GM06990 (cell line): Measurements from ENCODE around the gene CHST11.

Experiments
- DNase-seq: peaks from one replicate; pipeline ENCODE4 v3.0.0-alpha.2; 2011; ENCODE audit not compliant: insufficient read length; ENCODE audit errors: extremely low read depth
- H3K27me3 ChIP-seq: replicated peaks from 2 replicates; pipeline ENCODE4 v1.6.0; 2011; ENCODE audit warnings: low read length; ENCODE audit not compliant: control insufficient read depth, insufficient read depth
- H3K36me3 ChIP-seq: 2 replicates; pipeline ENCODE4 v1.5.1; 2011; ENCODE audit warnings: low read length; ENCODE audit not compliant: control insufficient read depth, insufficient read depth
- H3K4me3 ChIP-seq: replicated peaks from 2 replicates; pipeline ENCODE4 v1.5.1; 2011; ENCODE audit warnings: low read depth, mild to moderate bottlenecking, control low read depth, low read length
- CTCF ChIP-seq: IDR thresholded peaks from 2 replicates; pipeline ENCODE4 v1.5.1; 2011; ENCODE audit warnings: low read length, control low read depth, mild to moderate bottlenecking, inconsistent platforms; ENCODE audit not compliant: insufficient read depth, poor library complexity, severe bottlenecking

The CHST11 gene

DNA sequence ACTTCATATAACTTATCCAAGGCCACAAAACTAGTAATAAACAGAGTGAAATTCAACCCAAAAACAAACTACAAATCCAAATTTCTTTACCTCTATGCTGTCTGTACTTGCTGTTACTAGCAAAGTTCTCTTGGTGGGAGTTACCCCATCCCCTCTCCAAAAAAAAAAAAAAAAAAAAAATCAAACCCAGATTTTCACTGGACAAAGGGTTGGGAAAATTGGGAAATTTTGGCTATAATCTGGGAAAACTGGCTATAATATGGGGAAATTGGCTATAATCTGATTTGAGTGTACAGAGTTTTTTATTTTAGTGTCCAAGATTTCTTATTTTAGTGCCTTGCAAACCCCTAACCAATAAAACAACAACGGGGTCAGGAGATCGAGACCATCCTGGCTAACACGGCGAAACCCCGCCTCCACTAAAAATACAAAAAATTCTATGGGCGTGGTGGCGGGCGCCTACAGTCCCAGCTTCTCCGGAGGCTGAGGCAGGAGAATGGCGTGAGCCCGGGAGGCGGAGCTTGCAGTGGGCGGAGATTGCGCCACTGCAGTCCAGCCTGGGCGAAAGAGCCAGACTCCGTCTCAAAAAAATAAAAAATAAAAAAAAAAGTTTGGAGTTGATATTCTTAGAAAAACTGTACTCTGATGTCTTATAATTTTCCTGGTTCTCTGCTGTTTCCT lies 148.4 kb downstream of the CHST11 start:
- no peak for DNase-seq
- Histone ChIP-seq H3K27me3 (no peaks in the 10 kb centered on the region), H3K36me3 (no peaks in the 10 kb centered on the region), H3K4me3 (no peak overlapping the region)
- TF ChIP-seq CTCF = no peak

GRCh38 chr12:104605685-104606084 lies 148.9 kb downstream of the CHST11 start:
- H3K27me3 ChIP-seq = no peaks in the 10 kb centered on the region
- no peak overlapping the region for H3K4me3 ChIP-seq
- H3K36me3 ChIP-seq = no peaks in the 10 kb centered on the region
- TF ChIP-seq CTCF = no peak
- no peak for DNase-seq

DNA sequence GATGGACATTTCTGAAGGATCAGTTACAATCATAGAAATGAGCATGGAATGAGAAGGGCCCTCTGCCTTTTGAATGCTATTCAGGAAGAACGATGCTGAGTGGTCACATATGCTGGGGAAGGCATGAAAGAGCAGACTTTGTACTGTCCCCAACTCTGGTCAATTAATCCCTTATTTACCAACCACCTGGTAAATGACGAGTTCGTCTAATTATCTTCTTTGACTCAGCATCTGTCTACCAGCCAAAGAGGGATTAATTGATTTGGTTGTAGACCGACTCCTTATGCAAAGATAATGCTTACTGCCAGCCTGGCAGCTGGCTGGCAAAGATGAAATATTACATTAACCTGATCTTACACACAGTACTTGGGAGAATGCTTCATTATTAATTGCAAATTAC lies 152.2 kb downstream of the CHST11 start:
- no peak for TF ChIP-seq CTCF
- no peaks in the 10 kb centered on the region; the same call in 1 of the 2 replicates for H3K36me3 ChIP-seq
- no peaks in the 10 kb centered on the region for H3K27me3 ChIP-seq
- no peak overlapping the region for H3K4me3 ChIP-seq
- DNase-seq = no peak

DNA sequence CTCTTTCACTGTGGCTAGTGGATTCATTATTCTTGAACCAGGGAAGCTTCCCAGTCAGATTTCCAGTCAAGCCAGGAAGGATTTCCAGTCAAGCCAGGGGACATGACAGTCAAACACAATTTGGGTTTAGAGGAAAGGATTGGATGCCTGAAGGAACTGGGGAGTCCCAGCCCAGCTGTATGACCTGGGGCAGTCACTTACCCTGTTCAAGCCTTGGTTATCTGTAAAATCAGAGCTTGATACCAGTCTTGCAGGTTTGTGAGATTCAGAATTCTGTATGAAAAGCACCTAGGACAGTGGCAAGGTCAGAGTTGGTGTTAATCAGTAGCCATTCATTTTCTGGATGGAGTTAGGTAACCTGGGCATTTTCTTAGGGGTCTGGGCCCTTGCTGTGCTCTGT lies 152.7 kb downstream of the CHST11 start:
- no peak for TF ChIP-seq CTCF
- no peaks in the 10 kb centered on the region for H3K27me3 ChIP-seq
- H3K4me3 ChIP-seq = no peak overlapping the region
- no peak for DNase-seq
- H3K36me3 ChIP-seq = no peaks in the 10 kb centered on the region; the same call in 1 of the 2 replicates

DNA sequence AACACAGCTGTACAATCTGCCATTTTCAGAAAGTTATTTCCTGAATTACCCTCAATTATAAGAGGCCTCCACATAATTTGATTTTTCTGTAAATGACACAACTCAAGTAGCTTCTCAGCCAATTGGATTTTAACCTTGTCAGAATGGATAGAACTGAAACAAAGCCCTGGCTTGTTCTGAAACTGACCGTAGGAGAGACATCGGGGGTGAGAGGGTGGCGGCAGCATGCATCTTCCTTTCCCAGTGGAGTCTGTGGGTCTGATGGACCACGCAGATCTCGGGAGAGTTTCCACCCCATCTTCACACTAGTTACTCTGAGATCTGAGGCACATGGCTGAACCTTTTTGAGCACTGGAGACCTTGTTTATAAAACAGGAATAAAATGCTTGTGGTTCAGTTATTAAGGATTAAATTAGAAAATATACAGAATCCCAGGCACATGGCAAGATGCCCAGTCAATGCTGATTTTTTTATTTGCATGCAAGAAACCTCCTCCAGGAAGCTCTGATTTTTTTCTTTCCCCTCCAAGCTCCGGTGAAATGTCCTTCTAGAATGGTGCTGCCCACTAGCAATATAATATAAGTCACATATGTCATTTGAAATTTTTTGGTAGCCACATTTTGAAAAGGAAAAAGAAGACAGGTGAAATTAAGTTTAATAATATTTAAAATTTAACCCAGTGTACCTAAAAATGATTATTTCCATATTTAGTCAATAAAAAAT lies 153.9 kb downstream of the CHST11 start:
- H3K4me3 ChIP-seq = no peak overlapping the region
- no peak for TF ChIP-seq CTCF
- no peak for DNase-seq
- H3K36me3 ChIP-seq = no peaks in the 10 kb centered on the region; the same call in 1 of the 2 replicates
- no peaks in the 10 kb centered on the region for H3K27me3 ChIP-seq
